CD1c-positive myeloid dendritic cell (primary cell): Measurements from ENCODE around the gene GNPTG.
A peak's percentile ranks its signal among the peaks of the same experiment; 100 is the strongest.

Source experiments
- DNase-seq: peaks from one replicate; pipeline ENCODE4 v3.0.0-alpha.2; 2016; ENCODE audit errors: extremely low spot score

GNPTG gene

DNA sequence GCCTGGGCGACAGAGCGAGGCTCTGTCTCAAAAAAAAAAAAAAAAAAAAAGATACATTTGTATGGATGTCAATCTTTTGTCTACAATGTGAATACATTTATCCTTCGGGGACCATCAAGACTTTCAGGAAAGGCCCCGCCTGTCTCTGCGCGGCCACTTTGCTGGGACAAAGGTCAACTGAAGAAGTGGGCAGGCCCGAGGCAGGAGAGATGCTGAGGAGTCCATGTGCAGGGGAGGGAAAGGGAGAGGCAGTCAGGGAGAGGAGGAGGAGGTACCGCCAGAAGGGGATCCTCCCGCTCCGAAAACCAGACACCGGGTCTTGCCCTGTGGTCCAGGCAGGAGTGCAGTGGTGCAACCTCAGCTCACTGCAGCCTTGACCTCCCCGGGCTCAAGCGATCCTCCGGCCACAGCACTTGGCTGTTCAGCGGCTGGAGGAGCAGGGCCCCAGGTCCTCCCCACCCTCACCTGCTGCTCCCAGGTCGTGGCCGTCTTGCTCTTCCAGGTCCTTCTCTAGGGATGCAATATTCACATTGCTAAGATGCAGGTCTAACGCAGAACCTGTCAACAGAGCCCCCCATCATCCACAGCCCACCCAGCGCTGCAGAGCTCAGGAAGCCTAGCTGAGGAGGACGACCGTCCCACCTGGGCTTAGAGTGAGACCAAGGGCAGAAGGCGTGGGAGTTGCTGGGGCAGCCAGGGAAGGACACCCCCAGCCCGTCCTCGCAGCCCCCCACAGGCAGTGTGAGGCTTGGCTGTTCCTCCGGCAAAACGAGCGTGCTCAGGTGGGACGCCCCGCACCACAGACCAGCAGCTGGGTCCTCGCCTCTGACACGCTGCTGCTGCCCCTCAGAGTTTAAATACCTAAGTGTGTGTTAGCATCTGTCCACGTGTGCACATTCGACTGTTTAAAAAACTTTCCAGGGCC is 19.6 kb downstream of the GNPTG start:
- no peak for DNase-seq

DNA sequence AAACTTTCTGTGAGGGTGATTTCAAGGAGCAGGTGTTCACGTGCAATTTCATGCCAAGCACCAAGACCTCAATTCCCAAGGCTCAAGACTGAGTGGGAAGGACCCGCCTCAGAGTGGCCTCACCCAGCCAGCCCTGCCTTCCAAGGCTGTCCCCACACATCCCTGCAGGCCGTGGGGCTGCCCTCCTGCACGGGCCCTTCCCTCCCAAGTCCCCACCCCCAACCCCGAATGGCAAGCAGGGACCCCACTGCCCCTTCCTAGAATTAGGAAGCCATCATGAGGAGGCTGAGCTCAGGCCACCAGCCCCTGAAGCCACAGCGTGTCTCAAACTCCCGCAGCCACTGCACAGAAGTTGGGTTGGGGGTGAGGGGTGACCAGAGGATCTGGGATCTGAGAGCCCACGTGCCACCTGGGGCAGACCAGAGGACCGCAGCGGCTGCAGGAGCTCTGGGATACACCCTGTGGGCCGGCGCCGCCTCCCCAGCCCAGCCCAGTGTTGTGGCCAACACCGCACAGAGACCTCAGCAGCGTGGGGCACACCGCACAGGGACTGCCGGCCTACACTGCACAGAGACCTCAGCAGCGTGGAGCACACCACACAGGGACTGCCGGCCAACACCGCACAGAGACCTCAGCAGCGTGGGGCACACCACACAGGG is 20.7 kb downstream of the GNPTG start:
- no peak for DNase-seq

DNA sequence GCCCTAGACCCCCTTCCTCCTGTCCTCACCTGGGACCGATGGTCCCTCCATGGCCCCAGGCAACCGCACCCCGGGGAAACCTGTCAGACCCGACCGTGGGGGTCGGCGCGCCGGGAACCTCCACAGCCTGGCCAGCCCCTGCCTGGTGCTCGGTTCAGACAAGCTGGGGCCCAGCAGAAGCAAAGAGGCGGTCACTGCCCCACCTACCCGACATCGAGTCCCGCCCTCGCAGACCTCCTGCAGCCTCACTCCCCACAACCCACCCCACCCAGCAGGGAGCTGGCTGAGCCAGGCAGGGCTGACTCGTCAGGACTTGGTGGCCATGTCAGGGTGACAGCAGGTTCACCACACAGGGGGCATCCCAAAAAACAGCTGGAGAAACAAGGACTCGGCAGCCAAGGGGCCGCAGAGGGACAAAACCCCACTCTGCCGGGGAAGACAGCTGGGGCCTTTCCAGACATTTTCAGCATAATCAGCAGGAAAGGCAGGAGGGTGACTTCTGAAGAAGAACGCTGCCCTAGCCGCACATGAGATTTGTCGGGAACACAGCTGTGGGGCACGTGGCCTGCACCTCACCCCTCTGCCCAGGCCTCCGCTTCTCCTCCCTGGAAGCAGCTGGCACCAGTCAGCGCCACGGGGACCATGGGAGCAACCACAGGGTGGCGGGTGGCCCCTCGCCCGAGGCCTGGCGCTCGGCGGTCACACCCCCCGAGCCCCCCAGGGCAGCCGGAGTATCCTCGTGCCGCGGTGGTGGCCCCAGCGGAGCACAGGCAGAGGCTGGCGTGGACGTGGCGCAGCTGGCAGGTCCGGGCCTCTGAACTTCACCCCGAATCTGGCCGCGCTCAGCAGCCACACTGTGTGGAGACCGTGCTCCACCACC is 22.9 kb downstream of the GNPTG start:
- DNase-seq, result no peak

DNA sequence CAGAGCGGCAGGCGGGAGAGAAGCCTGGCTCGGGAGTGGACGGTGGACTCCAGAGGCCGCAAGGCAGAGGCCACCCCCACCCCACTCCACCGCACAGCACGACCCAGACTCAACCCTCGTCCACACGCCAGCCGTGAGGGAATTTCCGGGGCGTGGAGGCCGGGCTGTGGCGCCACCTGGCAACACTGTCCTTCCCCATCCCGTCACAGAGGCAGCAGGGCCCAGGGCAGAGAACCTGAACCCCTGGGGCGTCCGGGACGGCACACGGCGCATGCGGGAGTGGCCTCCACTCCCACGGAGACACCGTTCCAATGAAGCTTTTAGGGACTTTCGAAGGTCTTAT is 23.5 kb downstream of the GNPTG start:
- DNase-seq, result no peak

DNA sequence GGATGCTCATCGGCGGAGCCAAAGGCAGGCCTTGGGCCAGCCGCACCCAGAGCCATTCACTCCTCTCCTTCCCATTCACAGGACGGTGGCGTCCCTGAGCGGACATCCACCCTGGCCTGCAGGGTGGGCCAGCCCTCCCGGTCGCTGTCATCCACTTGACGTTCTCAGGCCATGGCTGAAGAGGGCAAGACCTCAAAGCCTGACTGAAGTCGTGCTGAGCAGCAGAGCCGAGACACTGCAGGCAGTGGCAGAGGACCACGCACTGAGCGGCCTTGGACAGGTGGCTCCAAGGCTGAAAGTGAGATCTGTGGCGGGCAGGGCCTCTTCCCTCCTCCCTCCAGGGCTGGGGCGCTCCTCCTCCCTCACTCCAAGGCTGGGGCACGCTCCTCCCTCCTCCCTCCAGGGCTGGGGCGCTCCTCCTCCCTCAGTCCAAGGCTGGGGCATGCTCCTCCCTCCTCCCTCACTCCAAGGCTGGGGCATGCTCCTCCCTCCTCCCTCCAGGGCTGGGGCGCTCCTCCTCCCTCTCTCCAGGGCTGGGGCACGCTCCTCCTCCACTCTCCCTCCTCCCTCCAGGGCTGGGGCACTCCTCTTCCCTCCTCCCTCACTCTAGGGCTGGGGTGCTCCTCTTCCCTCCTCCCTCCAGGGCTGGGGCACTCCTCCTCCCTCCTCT is 24.1 kb downstream of the GNPTG start:
- no peak for DNase-seq

DNA sequence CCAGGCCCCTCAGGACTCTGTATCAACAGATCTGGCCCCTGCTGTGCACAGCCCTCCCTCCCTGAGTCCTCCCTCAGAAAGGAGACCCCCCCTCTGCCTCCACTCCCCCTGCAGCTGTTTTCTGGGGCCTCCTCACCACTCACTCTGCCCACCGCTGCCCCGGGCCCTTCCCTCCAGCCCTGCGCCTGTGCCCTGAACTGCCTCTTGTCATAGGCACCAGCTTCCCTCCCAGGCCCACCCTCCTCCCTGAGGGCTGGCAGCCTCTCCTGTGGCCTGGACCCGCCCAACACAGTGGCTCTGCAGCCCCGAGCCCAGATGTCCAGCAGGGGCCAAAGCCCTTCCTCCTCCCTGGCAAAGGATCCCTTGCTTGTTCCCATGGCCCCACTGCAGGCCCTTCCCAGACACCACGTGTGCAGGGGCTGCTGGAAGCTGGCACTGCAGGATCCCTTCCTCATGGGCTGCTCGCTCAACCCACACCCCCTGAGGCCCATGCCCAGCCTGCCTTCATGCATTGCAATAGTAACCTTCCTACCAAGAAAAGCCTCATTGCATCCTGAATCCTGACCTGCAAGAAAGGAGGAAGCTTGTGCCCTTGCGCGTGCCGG is 25.8 kb downstream of the GNPTG start:
- DNase-seq, result no peak

DNA sequence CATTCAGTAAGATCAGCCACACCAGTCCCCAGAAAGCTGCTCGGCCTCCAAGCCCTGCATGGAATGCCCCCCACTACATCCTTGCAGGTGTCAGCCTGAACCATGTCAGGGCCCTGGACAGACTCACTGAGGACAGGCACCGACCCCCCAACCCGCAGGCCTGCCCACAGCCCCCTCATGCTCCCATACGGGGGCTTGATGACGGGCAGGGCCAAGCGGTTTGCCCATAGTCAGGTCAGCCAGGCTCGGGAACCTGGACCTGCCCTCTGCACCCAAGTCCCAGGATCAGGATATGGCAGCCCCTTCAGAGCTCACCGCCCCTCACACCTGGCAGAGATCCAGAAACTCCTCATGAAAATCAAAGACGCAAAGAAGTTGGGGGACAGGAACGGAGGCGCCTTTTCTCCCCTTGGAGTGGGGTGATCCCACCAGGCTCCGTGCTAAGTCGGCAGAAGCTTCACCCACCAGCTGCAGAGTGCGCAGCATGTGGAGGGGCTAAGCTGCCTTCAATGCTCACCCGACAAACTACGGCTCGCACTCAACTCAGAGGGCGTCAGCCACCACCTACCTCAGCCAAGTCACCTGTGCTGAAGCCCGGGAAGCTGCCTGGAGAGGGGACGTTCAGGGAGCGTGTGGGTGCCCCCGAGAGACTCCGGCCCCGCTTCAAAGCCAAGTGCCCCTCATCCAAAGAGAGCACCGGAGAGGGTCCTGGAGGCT is 26.5 kb downstream of the GNPTG start:
- DNase-seq, result no peak

DNA sequence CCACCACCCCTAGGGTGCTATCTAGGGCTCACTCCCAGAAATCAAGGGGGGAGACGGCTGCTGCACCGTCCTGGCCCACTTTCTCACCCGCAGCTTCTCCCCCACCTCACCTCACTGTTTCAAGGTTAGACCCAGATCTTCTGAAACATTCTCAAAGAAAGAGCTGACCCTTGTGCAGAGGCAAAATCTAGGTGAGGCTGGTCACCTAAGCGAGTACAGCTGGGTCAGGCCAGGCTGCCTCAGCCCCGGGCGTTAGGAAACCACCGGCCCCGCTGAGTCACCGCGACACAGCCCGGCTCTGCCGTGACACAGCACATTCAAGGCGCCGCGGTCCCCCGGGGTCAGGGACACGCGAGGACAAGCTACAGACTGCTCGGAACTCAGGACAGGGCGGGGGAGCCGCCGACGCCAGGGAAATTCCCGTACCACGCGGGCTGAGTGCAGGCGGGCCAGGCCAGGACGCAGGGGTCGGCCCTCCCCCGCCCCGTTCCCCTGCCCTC is 27.1 kb downstream of the GNPTG start:
- DNase-seq, result peak; percentile 88

DNA sequence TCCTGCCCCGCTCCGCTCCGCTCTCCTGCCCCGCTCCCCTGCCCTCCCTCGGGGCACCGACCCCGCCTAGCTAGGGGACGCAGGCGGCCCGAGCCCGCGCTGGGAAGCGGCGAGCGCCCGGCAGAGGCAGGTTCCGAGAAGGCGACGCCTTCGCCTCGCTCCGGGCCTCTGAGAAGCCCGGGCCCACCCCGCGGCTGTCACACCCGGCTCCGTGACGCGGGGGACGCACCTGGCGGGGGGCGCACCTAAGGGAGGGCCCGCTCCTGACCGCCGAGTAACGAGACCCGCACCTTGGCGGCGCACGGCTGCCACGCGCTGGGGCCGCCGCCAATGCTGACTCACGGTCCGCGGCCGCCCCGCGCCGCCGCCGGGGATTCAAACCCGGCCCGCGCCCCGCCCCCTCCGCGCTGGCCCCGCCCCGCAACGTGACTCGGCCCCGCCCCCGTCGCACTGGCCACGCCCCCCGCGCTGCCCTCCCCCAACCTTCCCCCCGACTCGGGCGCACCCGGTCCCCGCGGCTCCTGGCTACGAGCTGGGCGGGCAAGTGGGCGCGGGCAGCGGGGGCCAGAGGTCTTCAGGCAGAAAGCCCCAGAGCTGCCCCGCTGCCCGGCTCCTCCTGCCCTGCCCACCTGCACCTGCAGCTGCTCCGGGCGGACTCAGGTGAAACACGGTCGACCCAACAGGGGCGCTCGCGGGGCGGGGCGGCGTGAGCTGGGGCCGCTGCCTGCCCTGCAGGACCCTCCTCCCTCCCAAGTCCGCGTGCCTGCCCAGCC is 27.8 kb downstream of the GNPTG start:
- DNase-seq, result peak; percentile 66

DNA sequence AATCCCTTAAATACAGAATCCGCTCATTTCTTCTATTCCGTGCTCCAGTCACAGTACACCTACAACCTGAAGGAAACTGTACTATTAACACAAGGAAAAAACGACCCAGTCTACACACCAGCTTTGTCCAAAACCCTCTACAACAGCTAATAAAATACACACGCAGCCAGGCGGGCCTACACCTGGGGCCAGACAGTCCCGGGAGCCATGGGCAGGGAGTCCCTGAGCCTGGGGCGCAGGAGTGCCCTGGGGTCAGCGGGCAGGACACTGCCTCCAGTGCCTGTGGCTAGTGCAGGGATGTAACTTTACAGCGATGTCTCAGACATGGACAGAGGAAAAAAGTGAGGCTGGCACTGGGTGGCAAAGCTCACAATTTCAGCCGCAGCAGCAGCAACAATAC is 28.5 kb downstream of the GNPTG start:
- DNase-seq, result no peak

DNA sequence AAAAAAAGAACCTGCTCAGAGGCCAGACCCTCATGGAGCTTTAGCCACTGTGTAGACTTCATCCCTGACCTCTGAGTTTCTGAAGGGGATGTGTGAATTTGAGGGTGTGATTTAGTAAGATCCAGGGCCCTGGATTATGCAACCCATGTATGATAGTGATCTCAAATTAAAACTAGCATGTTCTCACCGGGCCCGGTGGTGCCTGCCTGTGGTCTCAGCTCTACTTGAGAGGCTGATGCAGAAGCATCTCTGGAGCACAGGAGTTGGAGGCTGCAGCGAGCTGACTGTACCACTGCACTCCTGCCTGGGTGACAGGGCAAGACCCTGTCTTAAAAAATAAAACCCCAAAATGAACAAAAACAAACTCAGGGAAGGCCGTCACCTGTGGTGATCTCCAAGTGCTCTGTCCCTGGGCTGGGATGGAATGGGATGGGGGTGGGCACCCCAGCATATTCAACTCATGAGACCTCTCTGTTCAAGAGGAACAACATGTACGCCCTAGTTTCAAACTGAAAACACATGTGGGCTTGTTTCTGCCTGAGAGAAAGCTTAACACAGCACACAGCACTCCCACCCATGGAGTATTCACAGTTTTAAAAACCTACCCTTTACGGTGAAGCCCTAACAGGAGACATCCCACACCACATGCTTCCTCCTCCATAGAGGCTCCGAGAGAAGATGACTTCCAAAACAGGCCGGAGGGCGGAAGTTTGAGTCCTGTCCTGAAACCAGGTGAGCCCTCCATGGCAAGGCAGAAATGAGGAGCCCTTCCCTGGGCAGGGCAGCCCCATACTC is 30.1 kb downstream of the GNPTG start:
- no peak for DNase-seq

DNA sequence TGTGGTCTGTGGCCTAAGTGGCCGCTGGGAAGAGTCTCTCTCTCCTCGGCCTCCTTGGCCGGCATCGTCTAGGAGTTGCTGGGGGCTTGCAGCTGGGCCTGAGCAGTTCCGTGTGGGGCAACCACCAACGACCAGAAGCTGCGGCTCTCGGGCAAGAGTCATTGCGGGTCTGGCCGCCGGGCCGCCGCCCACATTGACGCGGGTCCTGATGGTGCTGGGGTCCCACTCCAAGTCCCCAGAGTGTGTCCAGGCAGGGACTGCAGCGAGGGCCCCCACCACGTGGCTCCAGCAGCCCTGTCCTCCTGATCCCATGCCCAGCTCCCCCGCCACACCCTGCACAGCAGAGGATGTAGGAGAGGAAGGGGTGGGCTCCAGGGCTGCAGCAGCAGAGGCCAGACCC is 31.8 kb downstream of the GNPTG start:
- no peak for DNase-seq

DNA sequence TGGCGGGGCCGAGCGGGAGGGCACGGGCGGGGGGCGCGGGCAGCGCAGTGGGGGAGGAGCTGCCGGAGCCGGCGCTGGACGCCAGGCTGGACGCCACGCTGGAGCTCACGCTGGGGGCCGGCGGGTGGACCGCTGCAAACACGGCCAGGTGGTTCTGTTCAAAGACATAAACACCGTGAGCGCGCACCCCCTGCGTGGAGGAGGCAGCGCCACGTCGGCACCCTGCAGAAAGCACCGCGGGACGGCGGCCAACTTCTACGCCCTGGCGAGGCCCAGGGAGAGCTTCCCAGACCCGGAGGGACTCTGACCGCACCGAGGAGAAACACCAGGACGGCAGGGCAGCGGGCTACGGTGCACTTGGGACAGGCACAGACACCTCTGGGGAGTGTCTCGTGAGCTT is 33.5 kb downstream of the GNPTG start:
- DNase-seq, result no peak

DNA sequence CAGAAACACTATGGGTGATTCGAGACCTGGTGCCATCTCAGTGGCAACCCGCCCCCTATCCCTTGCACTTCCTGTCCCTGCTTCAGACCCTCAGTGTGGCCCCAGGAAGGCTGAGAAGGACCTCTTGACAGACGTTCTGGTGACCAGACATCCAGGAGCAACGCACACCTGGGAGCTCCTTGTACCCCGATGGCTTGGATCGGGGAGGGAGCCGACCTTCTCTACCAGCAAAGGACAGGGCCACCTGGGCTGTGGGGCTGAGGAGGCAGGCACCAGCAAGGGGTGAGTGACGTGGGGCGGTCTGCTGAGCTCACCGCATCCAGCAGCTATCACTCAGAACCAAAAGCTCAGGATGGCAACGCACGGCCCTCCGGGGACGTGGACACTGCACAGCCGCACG is 35.6 kb downstream of the GNPTG start:
- no peak for DNase-seq

DNA sequence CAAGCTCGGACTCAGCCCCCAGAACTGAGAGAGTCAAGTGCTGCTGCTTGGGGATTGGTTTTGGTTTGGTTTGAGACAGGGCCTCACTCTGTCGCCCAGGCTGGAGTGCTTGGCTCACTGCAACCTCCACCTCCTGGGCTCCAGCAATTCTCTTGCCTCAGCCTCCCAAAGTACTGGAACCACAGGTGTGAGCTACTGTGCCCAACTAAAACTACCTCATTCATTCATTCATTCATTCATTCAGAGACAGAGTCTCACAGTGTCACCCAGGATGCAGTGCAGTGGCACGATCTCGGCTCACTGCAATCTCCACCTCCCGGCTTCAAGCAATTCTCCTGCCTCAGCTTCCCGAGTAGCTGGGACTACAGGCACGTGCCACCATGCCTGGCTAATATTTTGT is 38.0 kb downstream of the GNPTG start:
- DNase-seq, result no peak

DNA sequence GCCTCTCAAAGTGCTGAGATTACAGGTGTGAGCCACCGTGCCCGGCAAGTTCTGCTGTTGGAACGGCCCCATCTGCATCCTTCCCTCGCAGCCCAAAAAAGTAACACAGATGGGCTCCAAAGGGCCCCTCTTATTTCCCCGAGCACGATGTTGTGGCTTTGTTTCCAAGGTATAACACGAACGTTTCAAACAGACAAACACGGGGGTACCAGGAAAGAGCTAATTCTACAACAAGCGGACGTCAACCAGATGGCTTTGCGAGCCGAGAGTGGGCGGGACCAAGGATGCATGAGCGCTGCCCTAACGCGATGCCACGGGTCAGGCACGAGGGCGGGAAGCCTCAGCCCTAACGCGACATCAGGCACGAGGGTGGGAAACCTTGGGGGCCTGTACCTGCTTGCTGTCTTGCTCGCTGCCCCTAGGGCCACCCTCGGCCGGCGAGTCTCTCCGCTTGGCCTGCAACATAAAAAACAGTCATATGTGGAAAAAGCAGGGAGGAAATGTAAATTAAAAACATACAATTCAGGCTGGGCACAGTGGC is 38.6 kb downstream of the GNPTG start:
- no peak for DNase-seq

DNA sequence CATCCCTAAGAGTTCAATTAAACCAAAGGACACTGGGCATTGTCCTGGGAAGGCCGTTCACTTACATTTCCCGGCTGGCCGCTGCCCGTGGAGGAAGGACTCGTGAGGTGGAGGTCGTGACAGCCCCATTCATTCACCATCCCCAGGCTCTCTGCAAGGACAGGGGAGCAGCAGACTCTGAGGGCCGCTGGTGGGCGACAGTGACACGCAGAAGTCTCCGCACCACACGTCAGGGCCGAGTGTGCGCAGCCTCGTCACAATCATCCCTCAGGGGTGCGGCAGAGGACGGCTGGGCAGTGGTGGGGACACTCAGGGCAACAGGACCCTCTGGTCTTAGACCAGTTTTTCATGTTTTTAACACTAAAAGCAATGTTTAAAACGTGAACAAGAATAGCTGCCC is 41.1 kb downstream of the GNPTG start:
- DNase-seq, result no peak

DNA sequence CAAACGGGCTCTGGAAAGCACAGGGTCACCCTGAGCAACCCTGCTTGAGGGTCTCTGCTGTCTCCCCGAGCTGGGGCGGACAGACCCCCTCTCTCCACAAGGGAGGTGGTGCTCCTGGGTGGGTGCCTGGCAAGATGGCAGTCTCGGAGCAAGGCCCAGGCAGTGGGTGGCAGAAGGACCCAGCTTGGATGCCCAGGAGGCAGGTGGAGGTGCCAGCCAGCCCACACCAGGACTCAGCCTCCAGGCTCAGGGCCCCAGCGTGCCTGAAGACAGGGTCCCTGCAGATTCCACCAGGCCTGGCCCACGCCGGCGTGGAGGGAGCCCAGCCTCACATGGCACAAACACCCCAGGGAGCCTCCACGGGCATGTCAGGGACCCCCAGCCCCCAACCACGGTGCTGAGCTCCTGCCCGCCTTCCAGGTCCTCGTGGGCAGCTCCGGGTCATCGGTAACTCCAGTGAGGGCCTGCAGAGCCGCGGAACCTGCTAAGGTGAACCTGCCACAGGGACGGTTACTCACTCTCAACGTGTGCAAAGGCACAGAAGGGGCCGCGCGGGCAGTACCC is 42.0 kb downstream of the GNPTG start:
- no peak for DNase-seq
